GM12878 (cell line): ENCODE measurements around the gene CACNG3. TPM values are rescaled to one million over a fixed set of nuclear protein-coding genes. Genes with fewer than 3 reads are reported as not detected.

ENCODE experiments used
- ATAC-seq: fragments of 200-7000 bp; cut with Tn5 transposase; 3 replicates; pipeline ENCODE4 v1.9.1; 2020; ENCODE audit warnings: mild to moderate bottlenecking, moderate library complexity
- Bru-seq: library from RNA; stranded (reverse); fragments of 400-500 nt; gene quantifications from one replicate; lab custom pipeline; 2021; lab: Mats Ljungman, UMichigan
- BruChase-seq, 2 experiments: library from RNA; stranded (reverse); fragments of 400-500 nt; gene quantifications; one replicate each; lab custom pipeline; 2021; lab: Mats Ljungman, UMichigan
- BruUV-seq: library from RNA; stranded (reverse); fragments of 400-500 nt; replicated peaks from 2 replicates; lab custom pipeline; 2021; lab: Mats Ljungman, UMichigan
- CTCF ChIA-PET: fragments of 300-600 bp; sonication (Branson Sonifier 250); formaldehyde crosslinking; extraction: SDS; loops from one replicate; lab custom pipeline; 2021; ENCODE audit warnings: inconsistent platforms; lab: Yijun Ruan, JAX
- POLR2A ChIA-PET: fragments of 350-600 bp; formaldehyde crosslinking; extraction: SDS; loops from one replicate; lab custom pipeline; 2021; ENCODE audit warnings: inconsistent platforms; lab: Charles Lee
- RAD21 ChIA-PET: fragments of 300-600 bp; sonication (Branson Sonifier 250); formaldehyde crosslinking; loops from one replicate; lab custom pipeline; 2023; ENCODE audit warnings: antibody characterized with exemption; ENCODE audit not compliant: unreplicated experiment; lab: Charles Lee
- SMC1A ChIA-PET: fragments of 300-600 bp; sonication (Branson Sonifier 250); formaldehyde crosslinking; loops from one replicate; lab custom pipeline; 2023; ENCODE audit not compliant: unreplicated experiment, uncharacterized antibody; lab: Charles Lee
- DNase-seq: peaks from one replicate; pipeline ENCODE4 v3.0.0-alpha.2; 2011; ENCODE audit warnings: low read depth, low spot score
- FAIRE-seq: peaks from 3 replicates; lab custom pipeline; 2011; peaks lifted over from hg19 to GRCh38; lab: Jason Lieb, UNC
- H2AFZ ChIP-seq: 2 replicates; pipeline ENCODE4 v1.6.0; 2011; ENCODE audit warnings: low read depth, low read length, control low read depth; ENCODE audit not compliant: control insufficient read depth
- H3K27ac ChIP-seq: 2 replicates; pipeline ENCODE4 v1.5.1; 2011; ENCODE audit warnings: control low read depth; ENCODE audit not compliant: control insufficient read depth, insufficient read depth
- H3K27me3 ChIP-seq, 2 experiments: replicated peaks in 1 of 2; 2 replicates each; pipeline versions ENCODE4 v1.6.0 to v1.6.1; 2011; ENCODE audit warnings: low read length in 1 of 2; ENCODE audit not compliant: control insufficient read depth in 2 of 2, insufficient read depth in 2 of 2
- H3K36me3 ChIP-seq, 2 experiments: 2 replicates each; pipeline ENCODE4 v1.5.1; 2011; ENCODE audit warnings: low read length in 1 of 2; ENCODE audit not compliant: control insufficient read depth in 2 of 2, insufficient read depth in 2 of 2
- H3K4me1 ChIP-seq: 2 replicates; pipeline ENCODE4 v1.6.1; 2011; ENCODE audit warnings: mild to moderate bottlenecking, low read length, moderate library complexity, mixed read lengths; ENCODE audit not compliant: control insufficient read depth, insufficient read depth
- H3K4me2 ChIP-seq: 2 replicates; pipeline ENCODE4 v1.6.0; 2011; ENCODE audit warnings: control low read depth; ENCODE audit not compliant: control insufficient read depth, insufficient read depth
- H3K4me3 ChIP-seq: fragments of 200-600 bp; sonication (generic); 2 replicates; pipeline ENCODE4 v1.5.1; 2016
- H3K79me2 ChIP-seq: 2 replicates; pipeline ENCODE4 v1.6.0; 2011; ENCODE audit warnings: low read length; ENCODE audit not compliant: control insufficient read depth, insufficient read depth
- H3K9ac ChIP-seq: 2 replicates; pipeline ENCODE4 v1.8.0; 2011; ENCODE audit warnings: low read length, control low read depth, mixed read lengths; ENCODE audit not compliant: control insufficient read depth, insufficient read depth
- H3K9me3 ChIP-seq: replicated peaks from 3 replicates; pipeline ENCODE4 v1.5.1; 2011; ENCODE audit warnings: mild to moderate bottlenecking, low read length; ENCODE audit not compliant: control insufficient read depth, insufficient read depth
- H4K20me1 ChIP-seq: 2 replicates; pipeline ENCODE4 v1.6.0; 2011; ENCODE audit not compliant: control insufficient read depth, insufficient read depth
- FOXK2 ChIP-seq: fragments of 450-650 bp; IDR thresholded peaks from 2 replicates; pipeline ENCODE4 v1.6.1; 2017; ENCODE audit warnings: mild to moderate bottlenecking, moderate library complexity
- JUNB ChIP-seq: IDR thresholded peaks from 2 replicates; pipeline ENCODE4 v1.6.1; 2016; ENCODE audit warnings: antibody characterized with exemption, mild to moderate bottlenecking
- STAT3 ChIP-seq: IDR thresholded peaks from 2 replicates; pipeline ENCODE4 v1.6.1; 2011; ENCODE audit warnings: low read depth, low read length, improper control_type of control experiment
- USF2 ChIP-seq: IDR thresholded peaks from 2 replicates; pipeline ENCODE4 v1.6.1; 2011; ENCODE audit warnings: low read depth, low read length, improper control_type of control experiment, borderline replicate concordance
- WGBS: methylation state at CpG from one replicate; pipeline ENCODE4 v1.1.6; 2016; ENCODE audit warnings: low lambda C conversion rate; ENCODE audit not compliant: insufficient replicate concordance, insufficient coverage; ENCODE audit errors: missing lambda C conversion rate; 5-methylcytosine and 5-hydroxymethylcytosine counted together
- in situ Hi-C: fragments of 300-500 bp; cut with MboI; formaldehyde crosslinking; loops from 9 replicates; pipeline ENCODE4 v1.14.3; 2018; ENCODE audit warnings: mixed read lengths
- intact Hi-C: fragments of 100-400 bp; cut with micrococcal nuclease; formaldehyde crosslinking; loops from one replicate; pipeline ENCODE4 v1.14.2; 2022; ENCODE audit not compliant: unreplicated experiment
- long read RNA-seq, 2 experiments: library from polyadenylated mRNA; unstranded; transcript quantifications; one replicate each; pipeline ENCODE4 v2.0.0, GENCODE V29; 2019 to 2020
- polyA minus RNA-seq, 3 experiments: library from RNA; depleted of rRNA, polyadenylated mRNA; stranded (reverse); fragments of >200 nt; gene quantifications; 2 replicates each; pipeline ENCODE4 v1.2.3, GENCODE V29; 2011
- polyA plus RNA-seq, 11 experiments: library from polyadenylated mRNA; depleted of rRNA in 4 of 11; unstranded in 6 of 11; stranded (reverse) in 5 of 11; fragments of >200 nt; fragmentation: Nextera tagmentation in 4 of 11; fragmentation: Illumina TruSeq in 1 of 11; extraction: Ambion mirVana in 4 of 11; extraction: Trizol in 1 of 11; gene quantifications; 1 replicate in 1 of 11; 2 replicates in 10 of 11; pipeline versions ENCODE4 v1.2.1 to v1.2.3, GENCODE V29; 2011 to 2016; ENCODE audit warnings: inconsistent platforms in 2 of 11, missing spikeins in 2 of 11, low read depth in 1 of 11
- total RNA-seq, 4 experiments: library from RNA; depleted of rRNA in 3 of 4; stranded (reverse); fragments of >200 nt in 3 of 4; fragmentation: Illumina TruSeq in 1 of 4; extraction: Trizol in 1 of 4; gene quantifications; 2 replicates each; pipeline versions ENCODE4 v1.2.1 to v1.2.3, GENCODE V29; 2013 to 2021
- TF ChIP-seq, protein P1 (sequence below): fragments of 450-650 bp; IDR thresholded peaks from 2 replicates; pipeline ENCODE4 v1.6.1; 2017; ENCODE audit warnings: low read depth, mild to moderate bottlenecking, moderate library complexity
- TF ChIP-seq, protein P2 (sequence below): fragments of 450-650 bp; IDR thresholded peaks from 2 replicates; pipeline ENCODE4 v1.6.1; 2017; ENCODE audit warnings: mild to moderate bottlenecking, moderate library complexity

CACNG3 gene
- total RNA-seq (2013; cell fraction: nucleolus; rRNA removed), result 0.15 and 0.27 TPM in 2 replicates
- total RNA-seq (2014; rRNA removed), result not detected in 2 replicates
- total RNA-seq (2014; rRNA removed; fragmentation: Illumina TruSeq; extraction: Trizol), result not detected in 2 replicates
- not detected in 2 replicates for total RNA-seq (2021)
- polyA plus RNA-seq (2011; ENCODE audit: low read depth), result not detected
- polyA plus RNA-seq (2011; rRNA removed), result 0.04 TPM in 1 of 2 replicates, not detected in the other
- 0.04 and 0.08 TPM in 2 replicates for polyA plus RNA-seq (2011; cell fraction: cytosol; rRNA removed)
- not detected in 2 replicates for polyA plus RNA-seq (2011; cell fraction: nucleus; rRNA removed)
- not detected in 2 replicates for polyA plus RNA-seq (2012)
- polyA plus RNA-seq (2014; fragmentation: Illumina TruSeq; extraction: Trizol), result not detected in 2 replicates
- not detected for polyA plus RNA-seq (2014; fragmentation: Nextera tagmentation; extraction: Ambion mirVana)
- polyA plus RNA-seq (2014; rRNA removed), result not detected in 2 replicates
- not detected for polyA plus RNA-seq (2016; fragmentation: Nextera tagmentation; extraction: Ambion mirVana)
- polyA minus RNA-seq (2011; rRNA and poly(A)+ RNA removed), result not detected in 2 replicates
- not detected in 2 replicates for polyA minus RNA-seq (2011; cell fraction: cytosol; rRNA and poly(A)+ RNA removed)
- polyA minus RNA-seq (2011; cell fraction: nucleus; rRNA and poly(A)+ RNA removed), result not detected in 2 replicates
- percentile 18 among the genes with signal in this experiment for Bru-seq, nascent RNA
- BruChase-seq, experiment 1, labeled RNA remaining after a 6-hour chase, result percentile 27 among the genes with signal in this experiment
- percentile 30 among the genes with signal in this experiment for BruChase-seq, experiment 2, labeled RNA remaining after a 2-hour chase
- long read RNA-seq, experiment 1, result 0 reads
- long read RNA-seq, experiment 2, result 0 reads

DNA sequence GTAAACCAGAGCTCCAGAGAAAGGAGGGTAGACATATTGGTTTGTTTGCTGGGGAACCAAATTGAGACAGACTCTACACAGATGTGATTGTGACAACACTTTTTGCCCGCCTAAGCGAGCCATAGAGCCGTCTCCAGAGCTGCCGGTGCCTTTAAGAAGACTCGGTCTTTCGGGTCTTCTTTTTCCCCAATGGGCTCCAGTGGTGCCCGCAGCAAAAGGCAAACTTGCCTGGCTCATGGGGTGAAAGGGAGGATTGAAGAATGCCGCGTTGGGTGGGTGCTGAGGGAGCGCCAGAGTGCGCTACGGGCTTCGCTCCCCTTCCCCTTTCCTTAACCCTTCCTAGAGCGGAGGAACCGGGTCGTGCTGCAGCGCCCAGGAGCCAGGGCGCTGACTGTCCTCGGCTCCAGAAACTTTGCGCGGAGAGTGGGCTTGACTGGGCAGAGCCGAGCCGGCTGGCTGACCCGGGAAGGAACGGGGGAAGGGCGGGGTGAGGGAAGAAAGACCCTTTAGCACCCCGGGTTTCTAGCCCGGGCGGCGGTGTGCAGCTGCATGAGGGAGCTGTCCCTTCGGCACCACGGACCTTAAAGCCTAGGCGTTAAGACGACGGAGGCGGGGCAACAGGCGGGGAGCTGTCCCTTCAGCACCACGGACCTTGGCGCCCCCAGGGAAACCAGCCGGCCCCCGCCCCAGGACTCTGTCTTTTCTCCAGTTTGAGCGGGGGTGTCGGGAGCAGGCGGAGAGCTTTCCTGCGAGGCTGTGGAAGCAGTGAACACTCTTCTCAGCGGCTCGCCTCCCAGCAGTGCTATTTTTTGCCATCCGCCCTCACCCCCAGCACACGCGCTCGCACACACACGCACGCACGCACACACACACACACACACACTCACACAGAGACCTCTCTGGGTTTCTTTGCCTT is at the start of gene CACNG3:
Gene CACNG3 (plus strand): TSS at position 880 of the 916 bp plus-strand sequence. CDS start 420 bp downstream, outside the sequence.
- peaks cover 0 to 5% of the 10 kb centered on the region in 2 experiments; a peak in 3 of 4 replicates for H3K27me3 ChIP-seq
- in situ Hi-C loops (loop anchor here (10.0 kb wide), 2 partner anchors 461 to 521 kb away; no protein-coding TSS in a partner anchor), intact Hi-C loops (loop anchor here (10.0 kb wide), 1 partner anchor 61 kb away; no protein-coding TSS in a partner anchor)
- ChIA-PET SMC1A (no interaction called here), CTCF (interaction anchor here (0.7 to 2.0 kb wide), 9 partner anchors 8 to 525 kb away, joined by 3 to 5 read pairs (median 4); no protein-coding TSS in a partner anchor), RAD21 (interaction anchor here (1.1 to 2.2 kb wide), 3 partner anchors 244 to 454 kb away, joined by 3 to 6 read pairs (median 4); no protein-coding TSS in a partner anchor), POLR2A (no interaction called here)
- H4K20me1 ChIP-seq, result no peaks in the 10 kb centered on the region
- H3K79me2 ChIP-seq, result no peaks in the 10 kb centered on the region
- no peaks in the 10 kb centered on the region for H3K4me1 ChIP-seq
- H3K27ac ChIP-seq, result no peak within 1 kb of the TSS
- H2AFZ ChIP-seq, result no peak within 1 kb of the TSS
- no peak within 1 kb of the TSS for H3K4me2 ChIP-seq
- WGBS, result 51% methylated on average over 43 of the region's 54 CpGs
- ATAC-seq, result peak; percentile 67
- H3K4me3 ChIP-seq, result no peak within 1 kb of the TSS
- no peak for DNase-seq
- H3K36me3 ChIP-seq, result no peaks in the 10 kb centered on the region
- H3K9ac ChIP-seq, result no peak within 1 kb of the TSS
- no peak for FAIRE-seq
- H3K9me3 ChIP-seq, result no peaks in the 10 kb centered on the region
- no TSS peak for BruUV-seq
- TF ChIP-seq STAT3 (no peak), FOXK2 (no peak), JUNB (no peak), USF2 (no peak)
- TF ChIP-seq, protein P1, sequence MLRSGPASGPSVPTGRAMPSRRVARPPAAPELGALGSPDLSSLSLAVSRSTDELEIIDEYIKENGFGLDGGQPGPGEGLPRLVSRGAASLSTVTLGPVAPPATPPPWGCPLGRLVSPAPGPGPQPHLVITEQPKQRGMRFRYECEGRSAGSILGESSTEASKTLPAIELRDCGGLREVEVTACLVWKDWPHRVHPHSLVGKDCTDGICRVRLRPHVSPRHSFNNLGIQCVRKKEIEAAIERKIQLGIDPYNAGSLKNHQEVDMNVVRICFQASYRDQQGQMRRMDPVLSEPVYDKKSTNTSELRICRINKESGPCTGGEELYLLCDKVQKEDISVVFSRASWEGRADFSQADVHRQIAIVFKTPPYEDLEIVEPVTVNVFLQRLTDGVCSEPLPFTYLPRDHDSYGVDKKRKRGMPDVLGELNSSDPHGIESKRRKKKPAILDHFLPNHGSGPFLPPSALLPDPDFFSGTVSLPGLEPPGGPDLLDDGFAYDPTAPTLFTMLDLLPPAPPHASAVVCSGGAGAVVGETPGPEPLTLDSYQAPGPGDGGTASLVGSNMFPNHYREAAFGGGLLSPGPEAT, result no peak
- TF ChIP-seq, protein P2, sequence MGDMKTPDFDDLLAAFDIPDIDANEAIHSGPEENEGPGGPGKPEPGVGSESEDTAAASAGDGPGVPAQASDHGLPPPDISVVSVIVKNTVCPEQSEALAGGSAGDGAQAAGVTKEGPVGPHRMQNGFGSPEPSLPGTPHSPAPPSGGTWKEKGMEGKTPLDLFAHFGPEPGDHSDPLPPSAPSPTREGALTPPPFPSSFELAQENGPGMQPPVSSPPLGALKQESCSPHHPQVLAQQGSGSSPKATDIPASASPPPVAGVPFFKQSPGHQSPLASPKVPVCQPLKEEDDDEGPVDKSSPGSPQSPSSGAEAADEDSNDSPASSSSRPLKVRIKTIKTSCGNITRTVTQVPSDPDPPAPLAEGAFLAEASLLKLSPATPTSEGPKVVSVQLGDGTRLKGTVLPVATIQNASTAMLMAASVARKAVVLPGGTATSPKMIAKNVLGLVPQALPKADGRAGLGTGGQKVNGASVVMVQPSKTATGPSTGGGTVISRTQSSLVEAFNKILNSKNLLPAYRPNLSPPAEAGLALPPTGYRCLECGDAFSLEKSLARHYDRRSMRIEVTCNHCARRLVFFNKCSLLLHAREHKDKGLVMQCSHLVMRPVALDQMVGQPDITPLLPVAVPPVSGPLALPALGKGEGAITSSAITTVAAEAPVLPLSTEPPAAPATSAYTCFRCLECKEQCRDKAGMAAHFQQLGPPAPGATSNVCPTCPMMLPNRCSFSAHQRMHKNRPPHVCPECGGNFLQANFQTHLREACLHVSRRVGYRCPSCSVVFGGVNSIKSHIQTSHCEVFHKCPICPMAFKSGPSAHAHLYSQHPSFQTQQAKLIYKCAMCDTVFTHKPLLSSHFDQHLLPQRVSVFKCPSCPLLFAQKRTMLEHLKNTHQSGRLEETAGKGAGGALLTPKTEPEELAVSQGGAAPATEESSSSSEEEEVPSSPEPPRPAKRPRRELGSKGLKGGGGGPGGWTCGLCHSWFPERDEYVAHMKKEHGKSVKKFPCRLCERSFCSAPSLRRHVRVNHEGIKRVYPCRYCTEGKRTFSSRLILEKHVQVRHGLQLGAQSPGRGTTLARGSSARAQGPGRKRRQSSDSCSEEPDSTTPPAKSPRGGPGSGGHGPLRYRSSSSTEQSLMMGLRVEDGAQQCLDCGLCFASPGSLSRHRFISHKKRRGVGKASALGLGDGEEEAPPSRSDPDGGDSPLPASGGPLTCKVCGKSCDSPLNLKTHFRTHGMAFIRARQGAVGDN, result no peak
